ENCODE data around the gene FOLR3.
A peak's percentile ranks its signal among the peaks of the same experiment; 100 is the strongest.
"Not testable (repeated sequence)": the region's sequence is repeated elsewhere in the genome, so short reads cannot be mapped to it uniquely, and the experiment has no call there.

The FOLR3 gene

DNA sequence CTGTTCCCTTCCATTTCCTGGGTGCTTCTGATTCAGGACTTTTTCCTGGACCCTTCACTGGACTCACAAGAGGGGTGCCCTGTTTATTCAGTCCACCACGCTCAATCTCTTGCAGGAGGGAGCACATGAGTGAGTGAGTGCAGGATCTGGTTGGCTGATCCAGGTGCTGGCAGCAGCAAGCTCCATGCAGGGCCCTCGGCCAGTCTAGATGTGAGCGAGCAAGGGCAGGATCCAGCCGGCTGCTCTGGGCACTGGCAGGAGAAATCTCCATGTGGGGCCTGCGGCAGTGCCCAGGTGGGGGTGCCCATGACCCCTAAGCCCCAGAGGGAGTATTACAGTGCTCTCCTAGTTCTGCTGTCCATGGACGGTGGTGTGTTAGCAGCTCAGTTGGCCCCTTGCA lies 11.5 kb upstream of the FOLR3 start:
- DNase-seq, result no peak

DNA sequence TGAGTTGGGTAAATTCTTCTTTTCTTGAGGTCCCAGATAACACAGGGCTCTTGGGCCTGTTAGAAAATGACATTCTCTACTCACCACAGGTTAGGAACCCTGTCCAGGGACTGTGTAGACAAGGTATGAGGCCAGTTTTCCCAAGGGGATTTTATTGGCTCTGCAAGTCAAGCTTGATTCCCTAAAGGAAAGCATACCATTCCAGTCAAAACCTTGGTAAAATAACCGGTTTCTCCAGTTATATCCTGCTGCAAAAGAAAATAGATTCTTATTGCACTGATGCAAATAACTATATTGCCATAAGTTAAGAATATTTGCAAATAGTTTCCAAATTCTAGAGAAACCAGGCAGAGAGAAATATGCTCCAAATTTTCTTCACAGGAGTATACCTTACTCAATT lies 9.6 kb upstream of the FOLR3 start:
- no peak for DNase-seq

- no peak for DNase-seq
Observed at GRCh38 chr11:72127923-72128322, 7.6 kb upstream of the FOLR3 start.

- no peak for DNase-seq
Observed at GRCh38 chr11:72129381-72129780, 6.1 kb upstream of the FOLR3 start.

GRCh38 chr11:72132646-72133045 lies 2.9 kb upstream of the FOLR3 start:
- DNase-seq, result peak; percentile 75

DNA sequence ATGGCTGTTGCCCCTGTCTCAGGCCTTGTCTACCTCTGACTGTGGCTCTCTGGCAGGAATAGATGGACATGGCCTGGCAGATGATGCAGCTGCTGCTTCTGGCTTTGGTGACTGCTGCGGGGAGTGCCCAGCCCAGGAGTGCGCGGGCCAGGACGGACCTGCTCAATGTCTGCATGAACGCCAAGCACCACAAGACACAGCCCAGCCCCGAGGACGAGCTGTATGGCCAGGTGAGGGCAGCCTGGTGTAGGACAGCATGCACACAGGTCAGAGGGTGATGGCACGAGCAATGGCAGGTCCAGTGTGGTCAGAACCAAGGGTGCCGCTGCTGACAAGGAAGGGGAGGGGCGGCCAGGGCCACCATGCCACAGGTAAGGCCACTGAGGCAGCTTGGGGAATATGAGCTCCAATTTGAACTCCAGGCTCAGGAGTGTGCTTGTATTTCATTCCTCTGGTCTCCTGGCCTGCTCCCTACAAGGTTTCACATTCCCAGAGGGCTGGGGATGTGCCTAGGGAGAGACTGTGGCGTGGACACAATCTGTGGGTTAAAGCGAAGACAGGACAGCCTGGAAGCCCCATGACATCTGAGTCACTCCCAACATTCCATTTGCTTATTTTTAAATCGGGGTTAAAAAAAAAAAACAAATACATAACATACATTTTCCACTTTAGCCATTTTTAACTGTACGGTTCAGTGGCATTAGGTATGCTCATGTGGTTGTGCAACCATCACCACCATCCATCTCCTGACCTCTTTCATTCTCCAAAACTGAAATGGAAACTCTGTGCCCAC lies 562 bp downstream of the FOLR3 start:
- no peak for DNase-seq

GRCh38 chr11:72136684-72137262 lies 1.2 kb downstream of the FOLR3 start:
- peak; percentile 43 for DNase-seq

DNA sequence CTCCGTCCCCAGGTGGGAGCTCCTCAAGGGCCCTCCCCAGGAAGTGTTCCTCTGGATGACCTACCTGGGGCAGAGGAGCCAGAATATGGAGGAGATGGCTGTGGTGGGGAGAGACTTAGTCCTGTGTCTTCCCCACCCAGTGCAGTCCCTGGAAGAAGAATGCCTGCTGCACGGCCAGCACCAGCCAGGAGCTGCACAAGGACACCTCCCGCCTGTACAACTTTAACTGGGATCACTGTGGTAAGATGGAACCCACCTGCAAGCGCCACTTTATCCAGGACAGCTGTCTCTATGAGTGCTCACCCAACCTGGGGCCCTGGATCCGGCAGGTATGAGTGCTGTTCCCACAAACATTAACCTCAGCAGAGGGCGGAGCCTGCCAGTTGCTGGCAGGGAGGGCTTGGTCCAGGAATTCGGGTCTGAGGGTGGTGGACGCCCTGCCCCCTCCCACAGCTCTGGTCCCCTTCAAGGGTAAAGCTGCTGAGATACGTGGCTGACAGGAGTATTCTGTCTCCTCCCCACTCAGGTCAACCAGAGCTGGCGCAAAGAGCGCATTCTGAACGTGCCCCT lies 3.4 kb downstream of the FOLR3 start:
- DNase-seq, result no peak

- DNase-seq, result no peak
Observed at GRCh38 chr11:72139500-72139899, 4.0 kb downstream of the FOLR3 start.

- no peak for DNase-seq
Observed at GRCh38 chr11:72140661-72141060, 5.1 kb downstream of the FOLR3 start.

- DNase-seq, result no peak
Observed at GRCh38 chr11:72141066-72141465, 5.5 kb downstream of the FOLR3 start.

DNA sequence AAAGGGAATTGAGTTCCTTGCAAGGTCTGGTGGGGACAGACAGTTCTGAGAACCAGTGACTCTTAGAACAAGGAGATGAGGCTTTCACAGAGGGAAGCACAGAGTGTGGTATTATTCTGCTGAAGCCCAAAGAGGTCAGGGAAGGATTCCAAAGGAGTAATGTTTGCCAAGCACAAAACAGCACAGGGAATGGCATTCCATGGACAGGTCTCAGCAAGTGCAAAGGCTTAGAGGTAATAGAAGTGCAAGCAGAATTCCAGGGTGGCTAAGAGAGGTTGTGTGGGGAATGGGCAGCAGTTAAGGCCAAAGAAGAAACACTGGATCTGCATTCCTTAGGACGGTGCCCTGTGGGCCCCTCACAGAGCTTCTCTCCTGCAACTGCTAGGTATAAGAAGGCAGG lies 6.6 kb downstream of the FOLR3 start:
- not testable (repeated sequence) for DNase-seq

DNA sequence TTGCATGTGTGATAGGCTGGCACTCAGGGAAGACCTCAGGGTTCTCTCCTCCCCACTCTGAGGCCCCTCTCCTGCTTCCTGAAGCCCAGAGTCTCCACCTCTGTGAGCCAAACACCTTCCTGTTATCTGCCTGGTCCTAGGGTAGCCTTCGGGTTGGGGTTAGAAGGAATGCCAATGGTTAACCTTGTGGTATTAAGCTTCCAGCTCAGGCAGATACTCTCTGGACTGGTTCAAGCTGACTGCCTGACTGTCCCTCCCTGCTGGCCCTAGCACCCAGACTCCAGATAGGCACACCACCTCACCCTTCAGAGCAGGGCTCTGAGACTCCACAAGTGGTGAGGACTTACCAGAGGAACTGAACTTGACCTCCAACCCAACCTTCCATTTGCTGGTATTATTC lies 7.0 kb downstream of the FOLR3 start:
- DNase-seq, result not testable (repeated sequence)

DNA sequence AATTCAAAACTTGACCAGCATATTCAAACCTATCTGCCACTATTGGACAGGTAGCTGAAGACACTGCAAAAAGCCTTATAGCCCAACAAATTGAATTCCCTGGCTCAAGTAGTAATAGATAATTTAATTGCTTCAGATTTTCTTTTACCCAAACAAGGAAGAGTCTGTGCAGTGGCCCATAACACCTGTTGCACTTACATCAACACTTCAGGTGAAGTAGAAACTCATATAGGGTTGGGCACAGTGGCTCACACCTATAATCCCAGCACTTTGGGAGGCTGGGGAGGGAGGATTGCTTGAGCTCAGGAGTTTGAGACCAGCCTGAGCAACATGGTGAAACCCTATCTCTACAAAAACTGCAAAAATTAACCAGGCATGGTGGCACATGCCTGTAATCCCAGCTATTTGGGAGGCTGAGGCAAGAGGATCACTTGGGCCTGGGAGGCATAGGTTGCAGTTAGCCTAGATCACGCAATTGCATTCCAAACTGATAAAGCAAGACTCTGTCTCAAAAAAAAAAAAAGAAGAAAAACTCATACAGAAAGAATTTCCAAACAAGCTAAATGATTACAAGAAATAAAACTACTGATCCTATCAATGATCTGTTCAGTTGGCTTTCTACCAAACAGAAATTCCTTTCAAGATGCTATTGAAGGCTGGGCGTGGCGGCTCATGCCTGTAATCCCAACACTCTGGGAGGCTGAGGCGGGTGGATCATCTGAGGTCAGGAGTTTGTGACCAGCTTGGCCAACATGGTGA lies 9.5 kb downstream of the FOLR3 start:
- DNase-seq, result no peak

DNA sequence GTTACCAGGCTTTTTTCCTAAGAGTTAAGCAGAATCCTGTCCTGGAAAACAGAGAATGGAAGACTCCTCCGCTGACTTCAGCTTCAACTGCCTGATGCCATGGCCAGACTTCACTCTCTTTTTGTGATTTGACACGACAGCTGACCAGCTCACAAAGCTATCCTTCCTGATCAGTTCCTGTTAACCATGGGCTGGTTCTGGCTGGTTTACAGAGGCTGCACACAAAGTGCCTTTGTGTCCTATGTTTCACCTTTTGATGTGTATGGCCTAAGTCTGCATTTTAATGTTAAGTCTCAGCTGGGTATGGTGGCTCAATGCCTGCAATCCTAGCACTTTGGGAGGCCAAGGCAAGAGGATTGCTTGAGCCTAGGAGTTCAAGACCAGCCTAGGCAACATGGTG lies 11.1 kb downstream of the FOLR3 start:
- no peak for DNase-seq

DNA sequence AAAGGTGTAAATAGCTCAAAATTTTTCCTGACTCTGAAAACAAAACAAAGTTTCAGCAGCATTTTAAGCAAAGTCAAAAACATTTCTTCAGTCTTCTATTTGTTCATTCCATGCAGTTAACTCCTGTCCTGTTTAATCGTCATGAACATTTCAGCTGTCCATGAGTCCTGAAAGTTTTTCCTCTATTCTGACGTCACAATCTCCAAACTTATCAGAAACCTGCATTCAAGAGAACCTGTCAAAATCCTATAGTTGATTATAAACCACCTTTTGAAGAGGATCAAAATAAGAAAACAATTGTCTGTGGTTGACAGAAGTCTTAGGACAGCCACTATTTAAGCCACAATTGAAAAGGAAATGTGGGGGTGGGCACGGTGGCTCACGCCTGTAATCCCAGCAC lies 15.4 kb downstream of the FOLR3 start:
- no peak for DNase-seq

- DNase-seq, result not testable (repeated sequence)
Observed at GRCh38 chr11:72153874-72154273, 18.3 kb downstream of the FOLR3 start.

DNA sequence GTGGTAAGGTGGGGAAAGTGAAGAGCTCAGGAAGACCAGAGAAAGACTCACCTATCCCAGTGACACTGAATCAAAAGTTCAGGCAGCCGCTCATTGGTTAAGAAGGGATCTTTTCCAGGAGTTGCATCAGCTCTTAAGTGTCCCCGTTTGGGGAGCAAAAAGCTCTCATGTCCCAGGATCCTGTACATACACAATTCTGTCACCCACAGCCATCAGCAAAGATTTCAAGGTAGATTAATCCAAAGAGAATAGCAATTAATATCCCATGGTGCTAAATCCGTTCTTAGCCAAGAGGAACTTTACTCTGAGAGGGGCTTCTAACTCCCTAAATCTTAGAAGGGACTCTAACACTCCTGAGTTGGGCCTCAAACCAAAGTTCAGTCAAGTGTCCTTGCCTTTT lies 19.3 kb downstream of the FOLR3 start:
- DNase-seq, result no peak

GRCh38 chr11:72155751-72156150 lies 20.2 kb downstream of the FOLR3 start:
- no peak for DNase-seq

DNA sequence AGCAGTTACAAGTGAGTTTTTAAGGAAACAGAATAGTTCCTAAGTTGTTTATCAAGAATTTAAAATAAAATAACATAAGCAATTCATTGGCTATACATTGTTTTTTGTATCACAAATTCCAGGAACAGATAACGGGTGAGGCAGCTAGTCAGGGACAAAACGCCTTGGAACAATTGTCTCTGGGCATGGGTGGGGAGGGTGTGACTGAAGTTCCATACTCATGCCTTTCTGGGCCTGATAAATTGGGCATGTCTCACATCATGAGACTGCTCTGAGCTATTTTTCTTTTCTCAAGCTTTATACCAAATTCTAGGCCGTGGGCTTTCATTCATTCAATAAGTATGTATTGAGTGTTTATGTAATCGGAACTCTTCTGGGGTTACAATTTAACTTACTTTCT lies 21.6 kb downstream of the FOLR3 start:
- DNase-seq, result no peak

- no peak for DNase-seq
Observed at GRCh38 chr11:72160319-72160718, 24.8 kb downstream of the FOLR3 start.

DNA sequence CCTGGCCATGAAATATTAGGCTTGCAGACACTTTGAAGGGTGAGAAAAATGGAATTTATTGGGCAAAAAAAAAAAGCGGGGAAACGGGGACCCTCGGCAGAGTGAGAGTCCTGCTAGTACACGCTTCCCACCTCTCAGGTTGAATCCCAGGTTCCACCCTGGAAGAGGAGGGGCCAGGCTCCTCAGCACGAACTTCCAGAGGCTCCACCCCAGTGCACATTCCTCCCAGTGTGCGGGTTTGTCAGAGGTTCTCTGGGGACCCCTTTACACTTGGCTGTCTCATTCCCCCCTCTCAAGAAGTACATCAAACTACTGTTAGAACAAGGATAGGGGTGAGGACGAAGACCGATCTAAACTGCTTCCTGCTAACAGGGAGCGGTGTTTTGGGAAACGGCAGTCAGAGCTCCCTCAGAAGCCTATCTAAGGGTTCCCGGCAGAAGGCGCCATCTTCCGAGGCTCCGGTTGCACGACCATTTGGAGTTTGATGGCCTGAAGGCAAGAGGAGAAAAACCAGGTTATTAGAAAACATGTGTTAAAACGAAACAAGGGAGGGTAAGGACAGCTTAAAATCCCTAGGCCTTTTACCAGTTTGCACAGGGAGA lies 27.5 kb downstream of the FOLR3 start:
- no peak for DNase-seq

- DNase-seq, result not testable (repeated sequence)
Observed at GRCh38 chr11:72164187-72164586, 28.7 kb downstream of the FOLR3 start.

Measured in inflammatory macrophage treated with lipopolysaccharide for 4 hours (primary cell).